ENCODE results near the gene PPARA.

DNA sequence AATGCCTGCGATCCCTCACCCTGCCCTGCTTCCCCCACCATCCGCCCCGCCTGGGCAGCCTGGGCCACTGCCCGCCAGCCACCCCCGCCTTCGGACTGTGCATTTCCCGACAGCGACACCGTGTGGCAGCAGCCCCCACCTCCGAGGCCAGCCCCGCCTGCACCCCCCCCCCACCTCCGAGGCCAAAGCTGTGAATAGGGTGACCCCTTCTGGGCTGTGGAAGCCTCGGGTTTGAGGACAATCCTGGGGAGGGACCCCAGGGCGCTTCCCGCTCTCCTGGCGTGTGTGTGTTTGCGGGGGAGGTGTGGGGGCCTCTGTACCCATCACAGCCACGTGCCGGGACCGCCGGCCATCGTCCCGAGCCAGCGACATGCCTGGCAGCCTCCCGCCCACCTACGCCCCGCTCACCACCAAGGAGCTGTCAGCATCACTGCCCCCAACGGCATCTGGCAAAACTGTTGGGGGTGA is 33.8 kb upstream of the PPARA start:
- TF ChIP-seq TAF1 (IDR thresholded peaks at IDR 0.05; ENCODE audit: borderline replicate concordance, low read depth, low read length) (no peak), POLR2A (IDR thresholded peaks at IDR 0.05; ENCODE audit: low read depth, low read length) (no peak), POLR2AphosphoS5 (IDR thresholded peaks at IDR 0.05; ENCODE audit: low read depth, low read length) (no peak)

Data from GM12892 (cell line).